Keratinocyte (primary cell): ENCODE results near the gene IL11.

Source experiments
- CTCF ChIP-seq, 3 experiments: IDR thresholded peaks in 1 of 3; conservative IDR thresholded peaks in 1 of 3; optimal IDR thresholded peaks in 1 of 3; 2 replicates in 2 of 3; 3 replicates in 1 of 3; pipeline versions ENCODE3 to v1.5.1; 2011; ENCODE audit warnings: low read length in 3 of 3, mild to moderate bottlenecking in 3 of 3, moderate library complexity in 2 of 3, control low read depth in 1 of 3, inconsistent platforms in 1 of 3; ENCODE audit not compliant: insufficient read depth in 2 of 3; ENCODE audit errors: extremely low read depth in 1 of 3
- EZH2 ChIP-seq: IDR thresholded peaks from one replicate; pipeline ENCODE4 v1.6.1; 2012; ENCODE audit warnings: inconsistent platforms, mild to moderate bottlenecking, low read length, moderate library complexity

DNA sequence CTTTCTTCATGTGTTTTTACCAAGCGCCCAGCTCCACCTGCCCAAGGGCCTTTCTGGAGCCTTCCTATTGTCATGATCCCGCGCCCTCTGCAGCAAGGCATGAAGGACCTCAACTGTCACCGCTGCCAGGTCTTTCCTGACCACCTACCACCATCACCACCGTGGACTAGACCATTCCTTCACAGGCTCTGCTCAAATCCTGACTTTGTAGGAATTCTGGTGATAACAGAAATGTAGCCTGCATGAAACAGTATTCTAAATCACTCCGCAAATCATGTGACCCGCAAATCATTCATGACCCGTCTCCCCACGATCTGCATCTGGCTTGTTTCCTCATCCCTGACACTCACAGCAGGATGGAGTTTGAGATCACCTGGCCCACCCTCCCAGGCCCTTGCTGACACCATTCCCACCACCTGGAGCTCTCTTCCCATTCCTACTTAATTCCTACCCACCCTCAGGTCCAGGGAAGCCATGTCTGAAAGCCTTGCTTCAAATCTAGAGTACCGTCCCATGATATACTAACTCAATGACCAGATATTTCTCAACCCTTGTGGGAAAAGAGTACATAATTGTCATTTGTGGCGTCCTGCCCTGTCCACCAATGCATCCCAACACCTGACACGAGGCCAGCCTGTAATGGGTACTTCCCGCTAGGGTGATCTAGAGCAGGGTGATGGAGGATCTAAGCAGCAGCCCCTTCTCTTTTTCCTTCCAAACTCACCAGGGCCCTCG is 36.0 kb upstream of the IL11 start:
- TF ChIP-seq CTCF (optimal IDR thresholded peaks at IDR 0.05 in 1 of 3, IDR thresholded peaks at IDR 0.05 in 1 of 3, conservative IDR thresholded peaks at IDR 0.05 in 1 of 3; ENCODE audit: extremely low read depth in 1 of 3, insufficient read depth in 2 of 3, low read length in 3 of 3) (no peak), EZH2 (no peak)
